Liver (tissue), 9 donors: ENCODE measurements around the gene PTPRN. TPM values are rescaled to one million over a fixed set of nuclear protein-coding genes. Genes with fewer than 3 reads are reported as not detected.

ENCODE experiments used
- DNase-seq: peaks from one replicate; pipeline ENCODE4 v3.0.0-alpha.2; 2017; ENCODE audit warnings: low spot score
- H3K27ac ChIP-seq, 2 donors: one replicate each; pipeline ENCODE4 v1.7.0; 2013; ENCODE audit warnings: inconsistent platforms in 2 of 2, low read length in 2 of 2, control low read depth in 1 of 2, low read depth in 1 of 2, mild to moderate bottlenecking in 1 of 2
- H3K27me3 ChIP-seq, 4 donors: one replicate each; pipeline versions ENCODE4 v1.6.1 to v1.7.0; 2013; ENCODE audit warnings: low read length in 3 of 4, inconsistent platforms in 1 of 4, mild to moderate bottlenecking in 1 of 4, moderate library complexity in 1 of 4; ENCODE audit not compliant: control insufficient read depth in 4 of 4, insufficient read depth in 4 of 4
- H3K36me3 ChIP-seq, 4 donors: one replicate each; pipeline versions ENCODE4 v1.6.1 to v1.7.0; 2013; ENCODE audit warnings: low read length in 3 of 4, mild to moderate bottlenecking in 3 of 4, low read depth in 1 of 4, moderate library complexity in 1 of 4; ENCODE audit not compliant: control insufficient read depth in 4 of 4, insufficient read depth in 3 of 4
- H3K4me1 ChIP-seq, 4 donors: one replicate each; pipeline versions ENCODE4 v1.6.1 to v1.7.0; 2013; ENCODE audit warnings: low read length in 3 of 4, mild to moderate bottlenecking in 3 of 4, moderate library complexity in 1 of 4; ENCODE audit not compliant: control insufficient read depth in 4 of 4, insufficient read depth in 4 of 4
- H3K4me3 ChIP-seq, 3 donors: one replicate each; pipeline versions ENCODE4 v1.6.1 to v1.7.0; 2013; ENCODE audit warnings: low read length in 3 of 3, control low read depth in 1 of 3, low read depth in 1 of 3, mild to moderate bottlenecking in 1 of 3
- H3K9ac ChIP-seq, 2 donors: one replicate each; pipeline ENCODE4 v1.7.0; 2013; ENCODE audit warnings: low read length in 2 of 2, mild to moderate bottlenecking in 2 of 2, moderate library complexity in 2 of 2, control low read depth in 1 of 2, low read depth in 1 of 2
- H3K9me3 ChIP-seq, 4 donors: one replicate each; pipeline versions ENCODE4 v1.6.1 to v1.7.0; 2013; ENCODE audit warnings: low read length in 3 of 4; ENCODE audit not compliant: control insufficient read depth in 4 of 4
- ATF3 ChIP-seq: IDR thresholded peaks from 2 replicates; pipeline ENCODE4 v1.6.1; 2016; ENCODE audit warnings: antibody characterized with exemption
- CTCF ChIP-seq: fragments of 150-350 bp; IDR thresholded peaks from 2 replicates; pipeline ENCODE4 v1.5.1; 2017; ENCODE audit warnings: improper control_type of control experiment, low read depth, low read length; ENCODE audit not compliant: missing input control
- JUND ChIP-seq, 2 donors: IDR thresholded peaks; 2 replicates each; pipeline ENCODE4 v1.6.1; 2016; ENCODE audit warnings: antibody characterized with exemption in 2 of 2
- NR2F2 ChIP-seq: IDR thresholded peaks from 2 replicates; pipeline ENCODE4 v1.6.1; 2016; ENCODE audit warnings: antibody characterized with exemption
- RAD21 ChIP-seq, 2 donors: IDR thresholded peaks; 2 replicates each; pipeline ENCODE4 v1.6.1; 2016; ENCODE audit warnings: antibody characterized with exemption in 2 of 2, mild to moderate bottlenecking in 2 of 2
- REST ChIP-seq: IDR thresholded peaks from 2 replicates; pipeline ENCODE4 v1.6.1; 2016; ENCODE audit warnings: antibody characterized with exemption, mild to moderate bottlenecking
- SP1 ChIP-seq: IDR thresholded peaks from 2 replicates; pipeline ENCODE4 v1.6.1; 2018; ENCODE audit warnings: antibody characterized with exemption, mild to moderate bottlenecking
- ZBTB33 ChIP-seq: IDR thresholded peaks from 2 replicates; pipeline ENCODE4 v1.6.1; 2016; ENCODE audit warnings: antibody characterized with exemption
- WGBS: extraction: QIAGEN DNeasy Blood & Tissue Kit; methylation state at CpG from one replicate; pipeline ENCODE4 v1.1.7; 2013; 5-methylcytosine and 5-hydroxymethylcytosine counted together
- polyA plus RNA-seq, 2 donors: library from polyadenylated mRNA; stranded (reverse) in 1 of 2; unstranded in 1 of 2; fragments of 200-250 nt in 1 of 2; fragments of >200 nt in 1 of 2; fragmentation: Nextera tagmentation in 1 of 2; extraction: Ambion mirVana in 1 of 2; gene quantifications; one replicate each; pipeline versions ENCODE4 v1.2.1 to v1.2.3, GENCODE V29; 2013 to 2015
- total RNA-seq, 2 donors: library from RNA; depleted of rRNA; stranded (reverse); fragments of >200 nt; gene quantifications; one replicate each; pipeline ENCODE4 v1.2.3, GENCODE V29; 2014
- donor health status: healthy.
- donor health status: healthy.
- donor health status: healthy.
- donor health status: healthy.
- donor health status: healthy.

The PTPRN gene
- total and polyA plus RNA-seq, 4 donors = 2.2 TPM; not detected in 3

- 87% methylated on average over 14 of the region's 14 CpGs for WGBS
Measured at GRCh38 chr2:219297766-219298456, 11.3 kb downstream of the PTPRN start.

More at GRCh38 chr2:219297766-219298456, 11.3 kb downstream of the PTPRN start:
- no peaks in the 10 kb centered on the region for H3K27me3 ChIP-seq
- H3K27ac ChIP-seq = no peak overlapping the region
- TF ChIP-seq RAD21 (IDR thresholded peaks at IDR 0.05) (no peak), SP1 (no peak), ZBTB33 (no peak), NR2F2 (no peak), REST (no peak), ATF3 (no peak), JUND (IDR thresholded peaks at IDR 0.05) (no peak), CTCF (no peak)
- peaks cover 0 to 8% (median 5%) of the 10 kb centered on the region in 4 donors for H3K4me1 ChIP-seq
- DNase-seq = peak; percentile 30
- no peaks in the 10 kb centered on the region for H3K9me3 ChIP-seq
- H3K9ac ChIP-seq = no peak overlapping the region
- H3K4me3 ChIP-seq = no peak overlapping the region
- no peaks in the 10 kb centered on the region for H3K36me3 ChIP-seq
